NT2/D1 (cell line): ENCODE results near the gene FHOD3.

Source experiments
- YY1 ChIP-seq: IDR thresholded peaks from 2 replicates; pipeline ENCODE4 v1.6.1; 2011; ENCODE audit not compliant: insufficient read length, insufficient read depth
- ZNF274 ChIP-seq: IDR thresholded peaks from 2 replicates; pipeline ENCODE4 v1.6.1; 2011; ENCODE audit warnings: mild to moderate bottlenecking, low read depth, low read length

- no peak for TF ChIP-seq YY1
- no peak for TF ChIP-seq ZNF274
These were observed 161.7 kb downstream of the FHOD3 start for GRCh38 chr18:36459203-36459602.
